ENCODE data around the gene PPP2R1B.

The PPP2R1B gene

DNA sequence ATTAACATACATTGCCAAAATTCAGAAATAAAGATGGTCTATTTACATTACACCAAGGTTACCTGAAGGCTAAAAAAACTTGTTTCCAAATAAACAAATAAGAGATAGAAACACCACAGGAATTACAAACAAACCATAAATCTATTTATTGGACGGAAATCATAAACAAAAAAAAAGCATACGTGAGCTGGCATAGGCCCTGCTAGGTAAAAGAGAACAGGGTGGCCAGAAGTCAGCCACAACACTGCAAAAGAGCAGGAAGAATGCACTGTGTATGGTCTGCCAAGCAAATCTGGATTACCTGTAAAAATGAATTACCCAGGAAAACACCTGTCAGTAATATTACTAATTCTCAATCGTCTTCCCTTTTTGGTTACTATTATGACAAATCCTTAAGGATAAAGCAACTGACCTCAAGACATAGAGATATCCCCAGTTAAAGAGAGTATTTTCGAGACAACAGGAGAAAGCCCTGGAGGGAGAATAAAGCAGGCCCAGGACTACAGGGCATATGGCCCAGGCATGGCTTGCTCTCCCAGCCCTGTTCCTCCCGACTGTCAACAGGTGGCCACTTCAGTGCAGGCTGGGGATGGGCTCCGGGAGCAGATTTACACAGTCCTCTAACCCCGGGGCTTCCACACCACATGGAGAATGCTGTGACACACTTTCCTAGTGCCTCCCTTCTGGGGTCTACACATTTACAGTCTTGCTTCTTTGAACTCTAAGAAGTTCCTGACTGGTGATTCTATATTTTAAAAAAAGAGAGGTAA is 18.0 kb downstream of the PPP2R1B start:
- TF ChIP-seq ZNF274 (IDR thresholded peaks at IDR 0.05; ENCODE audit: low read depth, low read length), result no peak
- no peak overlapping the region for H3K4me3 ChIP-seq (ENCODE audit: low read length)

DNA sequence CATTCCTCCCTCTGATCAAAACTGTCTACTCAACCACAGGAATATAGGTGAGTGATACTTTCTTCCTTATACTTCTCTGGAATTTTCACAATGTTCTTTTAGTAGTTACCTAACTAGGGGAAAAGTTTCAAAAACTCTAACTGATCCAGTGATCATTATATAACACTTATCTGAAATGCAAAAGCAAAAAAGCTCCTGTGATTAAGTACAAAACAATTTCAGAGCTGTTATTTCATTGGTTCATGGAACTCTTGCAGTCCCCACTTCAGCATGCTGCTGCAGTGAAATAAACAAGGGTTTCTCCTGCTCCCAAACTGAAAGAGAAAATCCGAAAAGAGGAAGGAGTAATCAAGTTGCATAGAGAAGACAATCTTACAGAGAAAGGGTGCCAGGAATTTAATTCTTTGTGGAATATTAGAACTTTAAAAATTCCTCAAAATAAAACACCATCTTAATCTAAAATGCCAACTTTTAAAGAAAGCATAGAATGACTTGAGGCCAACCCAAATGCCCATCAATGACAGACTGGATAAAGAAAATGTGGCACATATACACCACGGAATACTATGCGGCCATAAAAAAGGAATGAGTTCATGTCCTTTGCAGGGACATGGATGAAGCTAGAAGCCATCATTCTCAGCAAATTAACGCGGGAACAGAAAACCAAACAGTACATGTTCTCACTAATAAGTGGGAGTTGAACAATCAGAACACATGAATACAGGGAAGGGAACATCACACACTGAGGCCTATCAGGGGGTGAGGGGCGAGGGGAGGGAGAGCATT is 20.3 kb downstream of the PPP2R1B start:
- no peak overlapping the region for H3K4me3 ChIP-seq (ENCODE audit: low read length)
- TF ChIP-seq ZNF274 (IDR thresholded peaks at IDR 0.05; ENCODE audit: low read depth, low read length), result no peak

DNA sequence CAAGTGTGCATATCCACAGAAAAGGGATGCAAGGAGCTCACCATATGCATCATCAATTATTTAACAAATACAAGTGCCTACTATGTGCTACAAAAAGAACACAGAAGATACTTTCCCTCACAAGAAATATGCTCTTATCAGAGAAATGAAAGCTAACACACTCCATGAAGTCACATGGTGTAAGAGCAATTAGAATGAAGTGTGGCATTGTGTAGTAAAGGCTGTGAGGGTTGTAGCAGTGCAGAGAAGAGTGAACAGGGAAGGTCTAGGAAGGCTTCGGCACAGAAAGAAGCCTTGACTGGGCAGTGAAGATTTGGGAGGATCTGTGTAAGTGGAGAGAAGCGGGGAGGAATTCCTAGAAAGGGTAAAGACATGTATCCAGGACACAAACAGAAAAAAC is 22.5 kb downstream of the PPP2R1B start:
- TF ChIP-seq ZNF274 (IDR thresholded peaks at IDR 0.05; ENCODE audit: low read depth, low read length), result no peak
- H3K4me3 ChIP-seq (ENCODE audit: low read length), result no peak overlapping the region

DNA sequence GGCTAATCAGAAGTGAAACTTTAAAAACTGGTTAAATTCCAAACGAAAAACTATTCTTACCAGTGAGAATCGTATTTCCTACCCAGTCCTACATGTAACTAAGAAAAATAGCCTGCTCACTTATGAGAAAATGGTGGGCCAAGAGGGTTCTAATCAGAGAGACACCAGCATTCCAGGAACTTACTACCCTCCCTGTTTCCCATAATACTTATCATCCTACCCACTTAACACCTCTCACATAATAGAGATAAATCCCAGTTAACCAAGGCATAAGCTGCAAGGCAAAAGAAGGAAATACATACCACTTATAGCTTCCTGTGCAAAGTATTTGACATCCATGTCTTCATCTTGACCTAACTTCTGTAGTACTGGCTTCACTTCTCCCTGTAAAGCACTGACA is 24.4 kb downstream of the PPP2R1B start:
- no peak overlapping the region for H3K4me3 ChIP-seq (ENCODE audit: low read length)
- TF ChIP-seq ZNF274 (IDR thresholded peaks at IDR 0.05; ENCODE audit: low read depth, low read length), result no peak

DNA sequence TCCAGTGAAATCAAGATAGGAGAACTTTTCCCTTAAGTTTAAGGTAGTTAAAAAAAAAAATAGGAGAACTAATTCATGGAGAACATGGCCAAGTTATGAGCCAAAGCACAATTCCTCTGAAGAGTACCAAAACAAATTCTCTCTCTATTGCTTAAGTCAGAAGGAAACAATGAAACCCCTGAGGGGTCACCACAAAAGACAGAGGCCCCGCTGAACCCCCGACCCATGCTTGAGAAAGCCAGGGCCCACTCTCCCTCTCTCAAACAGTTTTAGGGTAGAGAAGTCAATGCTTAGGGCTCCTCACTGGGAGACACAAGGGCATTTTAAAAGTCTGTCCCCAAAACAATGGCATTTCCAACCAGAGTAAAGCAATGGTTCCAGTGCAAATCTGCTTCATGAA is 26.9 kb downstream of the PPP2R1B start:
- TF ChIP-seq ZNF274 (IDR thresholded peaks at IDR 0.05; ENCODE audit: low read depth, low read length), result no peak
- H3K4me3 ChIP-seq (ENCODE audit: low read length), result no peak overlapping the region

GRCh38 chr11:111737444-111738210 is 28.6 kb downstream of the PPP2R1B start:
- TF ChIP-seq ZNF274 (IDR thresholded peaks at IDR 0.05; ENCODE audit: low read depth, low read length), result no peak

GRCh38 chr11:111736621-111737443 is 29.4 kb downstream of the PPP2R1B start:
- no peak for TF ChIP-seq ZNF274 (IDR thresholded peaks at IDR 0.05; ENCODE audit: low read depth, low read length)

More at GRCh38 chr11:111737444-111738210, 28.6 kb downstream of the PPP2R1B start:
- H3K4me3 ChIP-seq (ENCODE audit: low read length), result no peak overlapping the region

DNA sequence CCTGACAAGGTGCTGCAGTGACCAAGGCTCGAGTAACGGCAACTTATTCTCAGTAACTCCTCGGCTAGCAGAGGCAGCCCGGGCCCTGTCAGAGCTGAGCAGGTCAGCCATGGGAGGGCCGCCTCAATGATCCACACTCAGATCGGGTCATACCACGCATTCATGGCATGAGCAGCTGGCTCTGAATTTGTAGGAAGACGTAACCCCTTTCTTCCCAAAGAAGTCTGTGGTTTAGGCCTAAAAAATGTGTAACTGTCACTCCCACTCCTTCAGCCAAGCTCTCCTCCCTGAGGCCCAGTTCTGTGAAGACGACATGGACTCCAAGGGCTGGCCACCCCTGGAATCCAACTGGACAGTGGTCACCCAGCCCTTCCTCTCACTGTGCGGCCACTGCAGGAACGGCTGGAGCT is 30.0 kb downstream of the PPP2R1B start:
- no peak for TF ChIP-seq ZNF274 (IDR thresholded peaks at IDR 0.05; ENCODE audit: low read depth, low read length)
- H3K4me3 ChIP-seq (ENCODE audit: low read length), result no peak overlapping the region

More at GRCh38 chr11:111736621-111737443, 29.4 kb downstream of the PPP2R1B start:
- H3K4me3 ChIP-seq (ENCODE audit: low read length), result no peak overlapping the region

GRCh38 chr11:111735262-111736116 is 30.7 kb downstream of the PPP2R1B start:
- H3K4me3 ChIP-seq (ENCODE audit: low read length), result no peak overlapping the region
- no peak for TF ChIP-seq ZNF274 (IDR thresholded peaks at IDR 0.05; ENCODE audit: low read depth, low read length)

GRCh38 chr11:111734954-111735261 is 31.3 kb downstream of the PPP2R1B start:
- no peak for TF ChIP-seq ZNF274 (IDR thresholded peaks at IDR 0.05; ENCODE audit: low read depth, low read length)

DNA sequence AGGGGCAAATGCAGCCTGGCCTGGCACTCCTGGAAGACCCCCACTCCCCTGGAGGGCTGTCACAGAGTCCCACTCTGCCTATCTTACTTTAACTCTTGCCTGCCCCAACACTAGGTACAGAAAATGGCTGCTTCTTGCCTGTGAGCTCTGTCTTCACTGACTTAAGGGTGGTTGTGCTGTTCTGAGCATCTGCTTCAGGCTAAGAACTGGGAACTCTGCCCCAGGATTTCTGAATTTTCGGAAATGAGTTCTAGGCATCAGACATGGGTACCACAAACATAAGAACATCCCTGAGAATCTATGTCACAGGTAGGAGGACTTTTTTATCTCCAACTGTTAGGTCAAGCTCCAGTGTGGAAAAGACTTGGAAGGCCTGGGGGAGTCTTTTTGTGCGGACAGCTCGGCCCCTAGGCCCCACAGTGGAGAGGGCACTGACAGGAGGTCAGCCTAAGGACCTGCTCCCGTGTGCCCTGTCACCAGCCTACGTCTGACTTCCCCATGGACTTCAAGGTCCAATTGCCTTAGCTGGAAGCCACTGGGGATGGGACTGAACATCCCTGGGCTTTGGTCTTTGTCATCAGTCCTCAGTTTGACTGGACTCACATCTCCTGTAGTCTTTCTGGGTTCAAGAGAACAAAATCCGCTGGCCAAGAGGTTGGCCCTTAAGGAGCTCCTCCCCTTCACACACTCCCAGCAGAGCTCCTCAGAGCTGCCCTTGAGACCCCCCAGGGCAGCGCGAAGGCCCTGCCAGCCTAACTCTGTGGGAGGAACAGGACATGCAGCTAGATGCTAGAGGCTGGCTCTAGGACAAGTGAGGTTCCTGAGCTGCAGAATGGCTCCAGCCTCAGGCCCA is 31.9 kb downstream of the PPP2R1B start:
- no peak for TF ChIP-seq ZNF274 (IDR thresholded peaks at IDR 0.05; ENCODE audit: low read depth, low read length)

More at GRCh38 chr11:111734954-111735261, 31.3 kb downstream of the PPP2R1B start:
- H3K4me3 ChIP-seq (ENCODE audit: low read length), result no peak overlapping the region

GRCh38 chr11:111733611-111734088 is 32.5 kb downstream of the PPP2R1B start:
- no peak overlapping the region for H3K4me3 ChIP-seq (ENCODE audit: low read length)
- TF ChIP-seq ZNF274 (IDR thresholded peaks at IDR 0.05; ENCODE audit: low read depth, low read length), result no peak

More for the DNA sequence above, 31.9 kb downstream of the PPP2R1B start:
- H3K4me3 ChIP-seq (ENCODE audit: low read length), result no peak overlapping the region
